ENCODE results near the gene REEP5. TPM values are rescaled to one million over a fixed set of nuclear protein-coding genes. Genes with fewer than 3 reads are reported as not detected.
A peak's percentile ranks its signal among the peaks of the same experiment; 100 is the strongest.

REEP5 gene
- total and polyA plus RNA-seq, 9 of the 15 experiments (the other 6 are each of a cell fraction or from before 2014, with no cell fraction given): 14.7 to 102 (median 36.0) TPM

- TF ChIP-seq NR2C2 (CRISPR knock-in tag; IDR thresholded peaks at IDR 0.05): no peak
- TF ChIP-seq NR2C2 (tag; IDR thresholded peaks at IDR 0.05): peak; percentile 46
- 0 out of 2 replicates have a peak, but pooled peaks have one; percentile 25 for TF ChIP-seq ZNF324 (CRISPR knock-in tag; IDR thresholded peaks at IDR 0.05)
- no peak; the same call in 1 of the 2 replicates for TF ChIP-seq ZFP91 (CRISPR knock-in tag; IDR thresholded peaks at IDR 0.05)
- TF ChIP-seq RNF219 (CRISPR knock-in tag; IDR thresholded peaks at IDR 0.05): no peak
- peak; percentile 84 for TF ChIP-seq NUFIP1 (IDR thresholded peaks at IDR 0.05; ENCODE audit: partially characterized antibody)
- peak; percentile 64 for TF ChIP-seq ZNF12 (CRISPR knock-in tag; IDR thresholded peaks at IDR 0.05)
- no peak for TF ChIP-seq HMGN3 (IDR thresholded peaks at IDR 0.05; ENCODE audit: borderline replicate concordance, extremely low read depth, insufficient read length, low read depth, low read length)
- no peak for TF ChIP-seq ZNF318 (IDR thresholded peaks at IDR 0.05; ENCODE audit: borderline replicate concordance in 1 of 2, low read depth in 1 of 2)
- TF ChIP-seq RFX5 (IDR thresholded peaks at IDR 0.05; ENCODE audit: low read depth, low read length): no peak
- peak in 1 of 2 experiments; percentile 45; a peak in 1 of 4 replicates for TF ChIP-seq TBL1XR1 (IDR thresholded peaks at IDR 0.05; ENCODE audit: low read length in 2 of 2)
- TF ChIP-seq USF1 (CRISPR knock-in tag; IDR thresholded peaks at IDR 0.05): 0 out of 2 replicates have a peak, but pooled peaks have one; percentile 46
- no peak; the same call in 1 of the 2 replicates for TF ChIP-seq ZNF41 (CRISPR knock-in tag; conservative IDR thresholded peaks at IDR 0.05)
- no peak for TF ChIP-seq ZNF212 (CRISPR knock-in tag; IDR thresholded peaks at IDR 0.05)
Observed at GRCh38 chr5:112860929-112861637, 60.9 kb downstream of the REEP5 start, which contains the start of gene SRP19 (continued).
